B cell (primary cell): ENCODE measurements around the gene MAP3K6. TPM values are rescaled to one million over a fixed set of nuclear protein-coding genes. Genes with fewer than 3 reads are reported as not detected.

ENCODE experiments used
- ATAC-seq: fragments of 200-7000 bp; cut with Tn5 transposase; one replicate; pipeline ENCODE4 v1.10.0; 2021; ENCODE audit warnings: low read depth, mild to moderate bottlenecking, moderate number of reproducible peaks, moderate library complexity
- CTCF ChIA-PET: fragments of 350-600 bp; sonication (Branson Sonifier 250); formaldehyde crosslinking; loops from one replicate; lab custom pipeline; 2021; ENCODE audit warnings: antibody characterized with exemption, inconsistent platforms; lab: Charles Lee
- POLR2A ChIA-PET: fragments of 350-600 bp; sonication (Branson Sonifier 250); formaldehyde crosslinking; loops from one replicate; lab custom pipeline; 2021; ENCODE audit warnings: antibody characterized with exemption; lab: Charles Lee
- DNase-seq: peaks from one replicate; pipeline ENCODE4 v3.0.0; 2013
- H2AFZ ChIP-seq: 2 replicates; pipeline ENCODE4 v1.6.1; 2012; ENCODE audit warnings: mild to moderate bottlenecking, low read depth, low read length; ENCODE audit not compliant: insufficient read depth, poor library complexity, severe bottlenecking
- H3K27ac ChIP-seq, 2 donors: 1 replicate in 1 of 2; 2 replicates in 1 of 2; pipeline ENCODE4 v1.5.1; 2012 to 2013; ENCODE audit warnings: low read length in 2 of 2, mild to moderate bottlenecking in 2 of 2, moderate library complexity in 1 of 2
- H3K27me3 ChIP-seq, 4 experiments: fragments of 200-600 bp in 1 of 4; sonication (generic) in 1 of 4; replicated peaks in 1 of 4; 1 replicate in 2 of 4; 2 replicates in 2 of 4; pipeline versions ENCODE4 v1.6.1 to v1.7.0; 2013 to 2016; ENCODE audit warnings: low read length in 3 of 4, mild to moderate bottlenecking in 2 of 4, mixed read lengths in 1 of 4, moderate library complexity in 1 of 4; ENCODE audit not compliant: insufficient read depth in 4 of 4, control insufficient read depth in 3 of 4; ENCODE audit errors: control extremely low read depth in 1 of 4
- H3K36me3 ChIP-seq, 2 experiments: replicated peaks in 1 of 2; 1 replicate in 1 of 2; 2 replicates in 1 of 2; pipeline versions ENCODE4 v1.6.1 to v1.7.1; 2013; ENCODE audit warnings: low read length in 1 of 2; ENCODE audit not compliant: insufficient read depth in 2 of 2, control insufficient read depth in 1 of 2; ENCODE audit errors: control extremely low read depth in 1 of 2, extremely low read depth in 1 of 2
- H3K4me1 ChIP-seq, 2 donors: fragments of 200-600 bp in 1 of 2; sonication (generic) in 1 of 2; 1 replicate in 1 of 2; 2 replicates in 1 of 2; pipeline versions ENCODE4 v1.5.1 to v1.6.1; 2013 to 2017; ENCODE audit warnings: low read length in 2 of 2; ENCODE audit not compliant: control insufficient read depth in 2 of 2, insufficient read depth in 2 of 2
- H3K4me2 ChIP-seq: replicated peaks from 2 replicates; pipeline ENCODE3; 2012; ENCODE audit warnings: mild to moderate bottlenecking, low read depth, low read length; ENCODE audit not compliant: poor library complexity, severe bottlenecking
- H3K4me3 ChIP-seq, 5 experiments: fragments of 200-600 bp in 1 of 5; sonication (generic) in 1 of 5; 1 replicate in 3 of 5; 2 replicates in 2 of 5; pipeline versions ENCODE4 v1.5.1 to v1.7.0; 2011 to 2016; ENCODE audit warnings: low read length in 4 of 5, mild to moderate bottlenecking in 4 of 5, low read depth in 2 of 5, control low read depth in 1 of 5, moderate library complexity in 1 of 5; ENCODE audit not compliant: insufficient read depth in 1 of 5; ENCODE audit errors: control extremely low read depth in 1 of 5, extremely low read depth in 1 of 5
- H3K79me2 ChIP-seq: fragments of 200-600 bp; sonication (generic); one replicate; pipeline ENCODE4 v1.6.0; 2016; ENCODE audit warnings: low read length; ENCODE audit not compliant: control insufficient read depth, insufficient read depth
- H3K9ac ChIP-seq: fragments of 200-600 bp; sonication (generic); 2 replicates; pipeline ENCODE4 v1.6.1; 2017; ENCODE audit warnings: mild to moderate bottlenecking, low read length, moderate library complexity
- H3K9me3 ChIP-seq, 3 donors: one replicate each; pipeline versions ENCODE4 v1.6.1 to v1.7.1; 2013; ENCODE audit warnings: low read length in 2 of 3; ENCODE audit not compliant: control insufficient read depth in 2 of 3, insufficient read depth in 1 of 3; ENCODE audit errors: control extremely low read depth in 1 of 3
- H4K20me1 ChIP-seq: 2 replicates; pipeline ENCODE4 v1.6.0; 2012; ENCODE audit warnings: mild to moderate bottlenecking, low read length; ENCODE audit not compliant: insufficient read depth, control insufficient read depth, poor library complexity, severe bottlenecking
- H3K27ac Mint-ChIP-seq: one replicate; pipeline ENCODE4 v1.8.0; 2021; ENCODE audit warnings: mixed read lengths
- H3K27me3 Mint-ChIP-seq: one replicate; pipeline ENCODE4 v1.8.0; 2021; ENCODE audit warnings: mixed read lengths
- H3K4me1 Mint-ChIP-seq: one replicate; pipeline ENCODE4 v1.8.0; 2021; ENCODE audit warnings: mixed read lengths
- H3K4me3 Mint-ChIP-seq: one replicate; pipeline ENCODE4 v1.8.0; 2021; ENCODE audit warnings: mixed read lengths
- H3K9me3 Mint-ChIP-seq: one replicate; pipeline ENCODE4 v1.8.0; 2022; ENCODE audit warnings: mixed read lengths; ENCODE audit not compliant: insufficient read depth
- CTCF ChIP-seq: fragments of 200-600 bp; IDR thresholded peaks from one replicate; pipeline ENCODE4 v1.8.0; 2022; ENCODE audit warnings: antibody characterized with exemption, mild to moderate bottlenecking
- EZH2 ChIP-seq: IDR thresholded peaks from 2 replicates; pipeline ENCODE4 v1.6.1; 2012; ENCODE audit warnings: borderline replicate concordance, low read depth, mild to moderate bottlenecking, moderate library complexity, low read length; ENCODE audit not compliant: insufficient read depth, poor library complexity, severe bottlenecking
- WGBS: methylation state at CpG from one replicate; pipeline ENCODE4 v1.1.5; 2013; ENCODE audit warnings: missing lambda C conversion rate; ENCODE audit not compliant: insufficient coverage; 5-methylcytosine and 5-hydroxymethylcytosine counted together
- intact Hi-C: fragments of 100-400 bp; cut with micrococcal nuclease; formaldehyde crosslinking; loops from one replicate; pipeline ENCODE4 v1.10.0; 2022
- polyA plus RNA-seq: library from polyadenylated mRNA; depleted of rRNA; stranded (reverse); fragments of >200 nt; gene quantifications from 2 replicates; pipeline ENCODE4 v1.2.3, GENCODE V29; 2012
- total RNA-seq, 2 donors: library from RNA; stranded (reverse); fragments of 120-200 nt in 1 of 2; gene quantifications; 1 replicate in 1 of 2; 2 replicates in 1 of 2; pipeline versions ENCODE4 v1.2.3 to v1.2.4, GENCODE V29; 2013 to 2022

Gene MAP3K6
- total and polyA plus RNA-seq, 2 donors (not counting 1 experiment from before 2014, with no cell fraction given), result 9.4 to 11.0 TPM

- intact Hi-C loops, result loop anchor here (2.0 kb wide), 1 partner anchor 23 kb away; no protein-coding TSS in a partner anchor
- 98% methylated on average over 17 of the region's 17 CpGs for WGBS
- Histone ChIP-seq H3K79me2 (peaks cover 58% of the 10 kb centered on the region), H3K4me2 (no peak overlapping the region), H3K36me3 (peaks cover 0 to 72% of the 10 kb centered on the region in 2 experiments), H3K9me3 (peaks cover 0 to 4% (median 0%) of the 10 kb centered on the region in 3 donors), H3K9ac (no peak overlapping the region), H3K4me1 (peaks cover 10 to 20% of the 10 kb centered on the region in 2 donors), H3K4me3 (no peak overlapping the region), H3K27me3 (no peaks in the 10 kb centered on the region), H4K20me1 (peaks cover 39% of the 10 kb centered on the region), H2AFZ (no peak overlapping the region), H3K27ac (no peak overlapping the region)
- H3K9me3 Mint-ChIP-seq, result no peaks in the 10 kb centered on the region
- H3K27ac Mint-ChIP-seq, result no peak overlapping the region
- TF ChIP-seq CTCF (no peak), EZH2 (no peak)
- no peak for ATAC-seq
- ChIA-PET POLR2A (interaction anchor here (1.7 kb wide), 1 partner anchor 8 kb away, joined by 5 read pairs; the partner anchor contains the start of gene SYTL1), CTCF (interaction anchor here (0.7 to 7.2 kb wide), 22 partner anchors 8 to 273 kb away, joined by 3 to 96 read pairs (median 14); partner anchors contain the start of genes CD164L2, GPR3, MAP3K6 and SYTL1)
- DNase-seq, result no peak
- H3K4me1 Mint-ChIP-seq, result peaks cover 30% of the 10 kb centered on the region
- H3K27me3 Mint-ChIP-seq, result no peaks in the 10 kb centered on the region
- H3K4me3 Mint-ChIP-seq, result no peak overlapping the region
These were observed 33.0 kb downstream of the MAP3K6 start for GRCh38 chr1:27333717-27334279.
